HepG2 (cell line): ENCODE results near the gene SOBP. TPM values are rescaled to one million over a fixed set of nuclear protein-coding genes. Genes with fewer than 3 reads are reported as not detected.
A peak's percentile ranks its signal among the peaks of the same experiment; 100 is the strongest.

Experiments used
- DBP ChIP-seq: sonication (generic); formaldehyde crosslinking; IDR thresholded peaks from 2 replicates; pipeline ENCODE4 v1.4.0; 2020; ENCODE audit warnings: missing genetic modification reagents; ENCODE audit errors: not compliant biosample characterization
- DPF2 ChIP-seq: sonication (generic); formaldehyde crosslinking; IDR thresholded peaks from 2 replicates; pipeline ENCODE4 v1.4.0; 2020; ENCODE audit warnings: mild to moderate bottlenecking, low read depth, missing genetic modification reagents, borderline replicate concordance
- ETS1 ChIP-seq: sonication (generic); formaldehyde crosslinking; IDR thresholded peaks from 2 replicates; pipeline ENCODE4 v1.4.0; 2020; ENCODE audit warnings: missing genetic modification reagents
- JARID2 ChIP-seq: sonication (generic); formaldehyde crosslinking; IDR thresholded peaks from 2 replicates; pipeline ENCODE4 v1.8.1; 2023; ENCODE audit warnings: missing genetic modification reagents, inconsistent platforms; ENCODE audit not compliant: insufficient replicate concordance
- MAZ ChIP-seq, 2 experiments: sonication (generic) in 1 of 2; formaldehyde crosslinking in 1 of 2; IDR thresholded peaks; 2 replicates each; pipeline versions ENCODE4 v1.5.0 to v1.6.1; 2012 to 2020; ENCODE audit warnings: low read depth in 2 of 2, mild to moderate bottlenecking in 2 of 2, borderline replicate concordance in 1 of 2, improper control_type of control experiment in 1 of 2, low read length in 1 of 2, missing genetic modification reagents in 1 of 2, moderate library complexity in 1 of 2
- MYPOP ChIP-seq: sonication (generic); formaldehyde crosslinking; IDR thresholded peaks from 2 replicates; pipeline ENCODE4 v1.8.1; 2023; ENCODE audit warnings: mild to moderate bottlenecking, moderate library complexity, missing genetic modification reagents
- SIX4 ChIP-seq: sonication (generic); formaldehyde crosslinking; IDR thresholded peaks from 2 replicates; pipeline ENCODE4 v1.4.0; 2020; ENCODE audit warnings: missing genetic modification reagents
- TBL1XR1 ChIP-seq: fragments of 150-350 bp; IDR thresholded peaks from 2 replicates; pipeline ENCODE4 v1.6.1; 2014; ENCODE audit warnings: borderline replicate concordance, low read length; ENCODE audit not compliant: partially characterized antibody
- TFDP1 ChIP-seq: IDR thresholded peaks from 2 replicates; pipeline ENCODE4 v1.6.1; 2016; ENCODE audit warnings: missing compliant biosample characterization, missing genetic modification reagents, borderline replicate concordance
- ZNF280D ChIP-seq: sonication (generic); formaldehyde crosslinking; IDR thresholded peaks from 2 replicates; pipeline ENCODE4 v1.5.1; 2020; ENCODE audit warnings: mild to moderate bottlenecking, missing genetic modification reagents
- ZNF292 ChIP-seq: sonication (generic); formaldehyde crosslinking; IDR thresholded peaks from 2 replicates; pipeline ENCODE4 v1.8.1; 2022; ENCODE audit warnings: mild to moderate bottlenecking, low read depth, missing genetic modification reagents, borderline replicate concordance
- ZNF512B ChIP-seq: sonication (generic); formaldehyde crosslinking; IDR thresholded peaks from 2 replicates; pipeline ENCODE4 v1.5.1; 2020; ENCODE audit warnings: missing genetic modification reagents, mild to moderate bottlenecking, borderline replicate concordance
- ZNF792 ChIP-seq: IDR thresholded peaks from 2 replicates; pipeline ENCODE4 v1.6.1; 2016
- ZSCAN5A ChIP-seq: sonication (generic); formaldehyde crosslinking; IDR thresholded peaks from 2 replicates; pipeline ENCODE4 v1.8.0; 2022; ENCODE audit warnings: mild to moderate bottlenecking, missing genetic modification reagents, borderline replicate concordance
- polyA plus RNA-seq, 8 experiments: library from polyadenylated mRNA; depleted of rRNA in 3 of 8; stranded (reverse) in 7 of 8; unstranded in 1 of 8; fragments of >200 nt; fragmentation: Illumina TruSeq in 4 of 8; extraction: Trizol in 4 of 8; gene quantifications; 2 replicates each; pipeline versions ENCODE4 v1.2.1 to v1.2.3, GENCODE V29; 2011 to 2016; ENCODE audit warnings: low read depth in 4 of 8, missing spikeins in 1 of 8, mixed read lengths in 1 of 8; ENCODE audit not compliant: insufficient read depth in 1 of 8
- total RNA-seq, 5 experiments: library from RNA; depleted of rRNA; stranded (reverse); fragments of >200 nt; fragmentation: Illumina TruSeq; extraction: Trizol; gene quantifications; 2 replicates each; pipeline ENCODE4 v1.2.3, GENCODE V29; 2016; ENCODE audit warnings: low read depth in 1 of 5

SOBP gene
- total and polyA plus RNA-seq, 2 of the 13 experiments (the other 11 are each of a cell fraction or from before 2014, with no cell fraction given) = 1.5 to 6.9 TPM

- no peak; the same call in 1 of the 2 replicates for TF ChIP-seq TFDP1
- no peak for TF ChIP-seq SIX4
- TF ChIP-seq ZSCAN5A (CRISPR knock-in tag) = no peak
- TF ChIP-seq ZNF280D (CRISPR knock-in tag) = no peak
- TF ChIP-seq ETS1 = no peak
- TF ChIP-seq DBP (CRISPR knock-in tag) = no peak
- no peak for TF ChIP-seq MAZ (IDR thresholded peaks at IDR 0.05; ENCODE audit: borderline replicate concordance, low read depth, low read length)
- no peak; the same call in 1 of the 2 replicates for TF ChIP-seq MAZ (CRISPR knock-in tag; IDR thresholded peaks at IDR 0.05; ENCODE audit: low read depth)
- peak; percentile 65; the same call in 1 of the 2 replicates for TF ChIP-seq ZNF792 (CRISPR knock-in tag)
- peak; percentile 51; the same call in 1 of the 2 replicates for TF ChIP-seq MYPOP (CRISPR knock-in tag)
- TF ChIP-seq DPF2 (CRISPR knock-in tag) = no peak
- peak; percentile 81; the same call in 1 of the 2 replicates for TF ChIP-seq ZNF512B (CRISPR knock-in tag)
- TF ChIP-seq ZNF292 (CRISPR knock-in tag) = peak; percentile 54; the same call in 1 of the 2 replicates
- no peak for TF ChIP-seq JARID2 (CRISPR knock-in tag)
- no peak for TF ChIP-seq TBL1XR1
These were observed 862 bp upstream of the SOBP start (continued) for GRCh38 chr6:107488875-107489635.
